Measurements from ENCODE around the gene SPDEF. TPM values are rescaled to one million over a fixed set of nuclear protein-coding genes. Genes with fewer than 3 reads are reported as not detected.

The SPDEF gene
- total RNA-seq, 1 experiment from 2014 or later = not detected

DNA sequence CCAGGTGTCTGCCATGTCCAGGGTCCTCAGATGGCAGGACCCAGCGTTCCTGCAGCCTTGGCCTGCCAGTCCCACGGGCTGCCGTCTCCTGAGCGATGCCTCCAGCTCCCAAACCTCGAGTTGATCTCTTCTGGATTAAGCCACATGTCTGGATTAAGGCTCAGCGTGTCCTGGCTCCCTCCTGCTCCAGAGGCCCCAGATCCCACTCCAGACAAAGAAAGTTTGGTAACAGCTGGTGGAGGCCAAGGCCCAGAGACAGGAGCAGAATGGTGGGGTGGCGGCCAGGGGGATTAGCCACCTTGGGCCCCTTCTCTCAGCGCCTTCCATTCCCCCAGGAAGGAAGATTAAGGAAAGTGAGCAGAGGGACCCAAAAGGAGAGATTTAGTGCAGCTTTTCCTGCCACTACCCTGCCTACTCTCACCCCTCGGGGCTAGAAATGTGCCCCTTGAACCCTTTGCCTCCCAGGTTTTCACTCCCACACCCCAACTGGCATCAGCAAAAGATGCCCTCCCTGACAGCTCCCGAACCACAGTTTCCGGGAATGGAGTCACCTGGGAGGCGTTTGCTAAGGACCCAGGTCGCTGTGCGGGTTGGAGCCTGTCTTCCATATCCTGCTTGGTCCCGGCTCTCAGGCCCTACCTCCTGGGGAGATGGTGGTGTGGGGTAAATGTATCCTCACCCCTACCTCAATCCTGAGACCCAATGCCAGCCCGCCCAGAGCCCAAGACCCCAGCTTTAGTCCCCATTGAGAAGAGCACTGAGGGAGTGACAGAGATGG is 6.9 kb downstream of the SPDEF start:
- DNase-seq (ENCODE audit: unreplicated experiment) = no peak
- no TSS peak for BruUV-seq (replicated peaks)
- no peaks in the 10 kb centered on the region for H3K36me3 Mint-ChIP-seq (ENCODE audit: insufficient read depth, unreplicated experiment)
- H3K27ac Mint-ChIP-seq (ENCODE audit: low read depth, unreplicated experiment) = peak overlapping the region; percentile 31
- peaks cover 11% of the 10 kb centered on the region for H3K4me1 Mint-ChIP-seq (ENCODE audit: insufficient read depth, unreplicated experiment)
- H3K4me3 Mint-ChIP-seq (ENCODE audit: unreplicated experiment) = no peak overlapping the region
- H3K27me3 Mint-ChIP-seq (ENCODE audit: insufficient read depth, unreplicated experiment) = no peaks in the 10 kb centered on the region
- CTCF ChIA-PET = no interaction called here
- intact Hi-C loops (cut with micrococcal nuclease) = no loop called here
- no peaks in the 10 kb centered on the region for H3K9me3 Mint-ChIP-seq (ENCODE audit: unreplicated experiment)
- POLR2A ChIA-PET = interaction anchor here (1.5 kb wide), 1 partner anchor 9 kb away, joined by 4 read pairs; no protein-coding TSS in a partner anchor
- TF ChIP-seq, protein P1, sequence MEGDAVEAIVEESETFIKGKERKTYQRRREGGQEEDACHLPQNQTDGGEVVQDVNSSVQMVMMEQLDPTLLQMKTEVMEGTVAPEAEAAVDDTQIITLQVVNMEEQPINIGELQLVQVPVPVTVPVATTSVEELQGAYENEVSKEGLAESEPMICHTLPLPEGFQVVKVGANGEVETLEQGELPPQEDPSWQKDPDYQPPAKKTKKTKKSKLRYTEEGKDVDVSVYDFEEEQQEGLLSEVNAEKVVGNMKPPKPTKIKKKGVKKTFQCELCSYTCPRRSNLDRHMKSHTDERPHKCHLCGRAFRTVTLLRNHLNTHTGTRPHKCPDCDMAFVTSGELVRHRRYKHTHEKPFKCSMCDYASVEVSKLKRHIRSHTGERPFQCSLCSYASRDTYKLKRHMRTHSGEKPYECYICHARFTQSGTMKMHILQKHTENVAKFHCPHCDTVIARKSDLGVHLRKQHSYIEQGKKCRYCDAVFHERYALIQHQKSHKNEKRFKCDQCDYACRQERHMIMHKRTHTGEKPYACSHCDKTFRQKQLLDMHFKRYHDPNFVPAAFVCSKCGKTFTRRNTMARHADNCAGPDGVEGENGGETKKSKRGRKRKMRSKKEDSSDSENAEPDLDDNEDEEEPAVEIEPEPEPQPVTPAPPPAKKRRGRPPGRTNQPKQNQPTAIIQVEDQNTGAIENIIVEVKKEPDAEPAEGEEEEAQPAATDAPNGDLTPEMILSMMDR (IDR thresholded peaks at IDR 0.05; ENCODE audit: unreplicated experiment) = no peak

DNA sequence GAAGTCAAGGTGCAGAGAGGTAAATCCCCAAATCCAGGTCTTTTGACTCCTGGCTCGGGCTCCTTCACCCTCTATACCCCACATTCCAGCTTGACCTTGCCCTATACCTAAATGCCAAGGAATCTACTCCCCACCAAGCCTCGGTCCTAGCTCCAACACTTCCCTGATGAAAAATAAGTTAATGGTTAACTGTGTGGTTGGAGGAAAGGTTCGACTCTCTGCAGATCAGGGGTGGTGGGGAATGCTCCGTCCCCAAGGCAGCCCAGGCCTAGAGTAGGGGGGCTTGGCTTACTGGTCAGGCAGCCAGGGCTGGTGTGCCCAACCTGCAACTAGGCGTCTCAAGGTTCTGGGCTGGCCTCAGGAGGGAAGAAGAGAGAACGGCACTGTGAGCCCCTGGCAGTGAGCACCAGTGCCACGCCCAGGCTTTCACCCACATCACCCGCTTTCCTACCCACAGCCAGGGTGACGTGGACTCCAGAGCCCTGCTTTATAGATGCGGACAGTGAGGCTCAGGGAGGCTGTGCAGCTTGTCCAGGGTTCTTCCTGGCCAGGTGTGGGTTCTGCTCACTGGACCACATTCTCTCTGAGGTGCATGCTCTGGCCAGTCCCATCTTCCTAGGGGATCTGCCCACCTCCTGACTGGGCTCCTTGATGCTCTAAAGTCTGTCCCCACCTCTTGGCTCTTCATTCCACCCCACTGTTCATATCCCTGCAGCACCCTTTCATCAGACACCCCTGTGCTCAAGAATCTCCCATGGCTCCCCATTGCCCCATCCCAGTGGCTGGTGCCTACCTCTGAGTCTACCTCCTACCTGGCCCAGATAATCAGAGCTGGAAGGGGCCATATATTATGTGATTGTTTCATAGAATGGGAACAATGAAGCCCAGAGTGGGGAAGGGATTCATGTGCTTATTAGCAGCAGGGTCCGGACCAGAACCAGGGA is 8.2 kb downstream of the SPDEF start:
- no peaks in the 10 kb centered on the region for H3K9me3 Mint-ChIP-seq (ENCODE audit: unreplicated experiment)
- H3K27me3 Mint-ChIP-seq (ENCODE audit: insufficient read depth, unreplicated experiment) = no peaks in the 10 kb centered on the region
- TF ChIP-seq, protein P1 (IDR thresholded peaks at IDR 0.05; ENCODE audit: unreplicated experiment) = no peak
- H3K4me1 Mint-ChIP-seq (ENCODE audit: insufficient read depth, unreplicated experiment) = peaks cover 13% of the 10 kb centered on the region
- ChIA-PET CTCF (interaction anchor here (0.6 kb wide), 2 partner anchors 61 to 384 kb away, joined by 3 to 4 read pairs; no protein-coding TSS in a partner anchor), POLR2A (interaction anchor here (0.6 to 1.5 kb wide), 2 partner anchors 11 to 23 kb away, joined by 3 to 4 read pairs; no protein-coding TSS in a partner anchor)
- no peak for DNase-seq (ENCODE audit: unreplicated experiment)
- no peak overlapping the region for H3K4me3 Mint-ChIP-seq (ENCODE audit: unreplicated experiment)
- BruUV-seq (replicated peaks) = no TSS peak
- intact Hi-C loops (cut with micrococcal nuclease) = no loop called here
- no peak overlapping the region for H3K27ac Mint-ChIP-seq (ENCODE audit: low read depth, unreplicated experiment)
- H3K36me3 Mint-ChIP-seq (ENCODE audit: insufficient read depth, unreplicated experiment) = no peaks in the 10 kb centered on the region

DNA sequence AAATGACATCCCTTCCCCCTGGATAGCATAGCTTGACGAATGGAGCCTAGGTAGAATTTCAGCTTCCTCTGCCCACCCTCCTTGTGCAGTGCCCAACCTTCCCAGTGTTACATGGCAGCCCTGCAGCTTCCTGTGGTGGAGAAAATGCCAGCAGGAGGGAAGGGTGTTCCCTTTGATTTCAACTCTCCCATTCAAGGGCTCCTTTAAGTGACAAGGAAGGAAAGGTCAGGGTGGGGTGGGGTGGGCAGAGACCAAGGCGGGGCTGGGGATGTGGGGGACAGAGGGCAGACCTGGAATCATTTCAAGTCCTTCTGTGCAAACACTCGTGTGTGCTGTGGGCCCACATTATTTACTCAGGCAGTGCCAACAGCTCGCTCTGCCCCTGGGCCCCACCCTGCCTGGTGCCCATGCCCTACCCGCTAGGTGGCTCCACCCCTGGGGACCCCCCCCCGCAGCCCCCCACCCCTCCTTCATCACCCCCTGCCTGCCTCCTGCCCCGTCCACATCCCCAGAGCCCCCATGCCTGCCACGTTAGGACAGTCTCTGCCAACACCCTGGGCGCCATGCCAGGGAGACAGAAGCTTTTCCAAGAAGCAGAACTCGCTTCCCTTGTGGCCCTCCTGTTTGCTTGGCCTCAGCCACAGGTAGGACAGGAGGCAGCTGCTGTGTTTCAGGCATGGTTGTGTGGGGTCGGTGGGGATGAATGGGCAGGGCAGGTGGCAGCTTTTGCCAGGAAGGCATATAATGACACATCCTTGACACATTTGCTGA is 9.4 kb downstream of the SPDEF start:
- Mint-ChIP-seq H3K27me3 (ENCODE audit: insufficient read depth, unreplicated experiment) (no peaks in the 10 kb centered on the region), H3K9me3 (ENCODE audit: unreplicated experiment) (no peaks in the 10 kb centered on the region), H3K27ac (ENCODE audit: low read depth, unreplicated experiment) (no peak overlapping the region), H3K4me3 (ENCODE audit: unreplicated experiment) (no peak overlapping the region), H3K36me3 (ENCODE audit: insufficient read depth, unreplicated experiment) (no peaks in the 10 kb centered on the region), H3K4me1 (ENCODE audit: insufficient read depth, unreplicated experiment) (peaks cover 14% of the 10 kb centered on the region)
- intact Hi-C loops (cut with micrococcal nuclease) = no loop called here
- peak; percentile 71 for DNase-seq (ENCODE audit: unreplicated experiment)
- TF ChIP-seq, protein P1 (IDR thresholded peaks at IDR 0.05; ENCODE audit: unreplicated experiment) = no peak
- CTCF ChIA-PET = interaction anchor here (0.6 to 0.7 kb wide), 4 partner anchors 19 to 557 kb away, joined by 3 to 6 read pairs (median 3); no protein-coding TSS in a partner anchor
- no TSS peak for BruUV-seq (replicated peaks)
- POLR2A ChIA-PET = interaction anchor here (0.5 to 0.6 kb wide), 2 partner anchors 448 to 1482 kb away, joined by 3 read pairs; no protein-coding TSS in a partner anchor

Measured in MCF 10A (cell line).